Left colon (tissue), 2 donors: ENCODE measurements around the gene GOLM1. TPM values are rescaled to one million over a fixed set of nuclear protein-coding genes. Genes with fewer than 3 reads are reported as not detected.

ENCODE experiments used
- ATAC-seq: fragments of 200-7000 bp; cut with Tn5 transposase; one replicate; pipeline ENCODE4 v1.9.1; 2020; ENCODE audit warnings: mild to moderate bottlenecking, moderate library complexity
- DNase-seq, 2 donors: peaks; one replicate each; pipeline ENCODE4 v3.0.0-alpha.2; 2020
- intact Hi-C, 2 donors: fragments of 100-400 bp; cut with DNase I in 1 of 2; cut with micrococcal nuclease in 1 of 2; formaldehyde crosslinking; loops; one replicate each; pipeline versions ENCODE4 v1.11.2 to v1.14.0; 2022; cut with DNase I, micrococcal nuclease
- total RNA-seq, 2 donors: library from RNA; stranded (reverse); fragmentation: NEBNext Ultra II Directional; extraction: Animal tissue kit (Norgen Biotek cat#: 25700); gene quantifications; one replicate each; pipeline ENCODE4 v1.2.1, GENCODE V29; 2021
- donor health status: DM: no; HTN: no; CAD: no.
- donor health status: DM: yes; HTN: yes; CAD: no.

The GOLM1 gene
- total RNA-seq, 2 donors from 2014 or later: 324 to 443 TPM

DNA sequence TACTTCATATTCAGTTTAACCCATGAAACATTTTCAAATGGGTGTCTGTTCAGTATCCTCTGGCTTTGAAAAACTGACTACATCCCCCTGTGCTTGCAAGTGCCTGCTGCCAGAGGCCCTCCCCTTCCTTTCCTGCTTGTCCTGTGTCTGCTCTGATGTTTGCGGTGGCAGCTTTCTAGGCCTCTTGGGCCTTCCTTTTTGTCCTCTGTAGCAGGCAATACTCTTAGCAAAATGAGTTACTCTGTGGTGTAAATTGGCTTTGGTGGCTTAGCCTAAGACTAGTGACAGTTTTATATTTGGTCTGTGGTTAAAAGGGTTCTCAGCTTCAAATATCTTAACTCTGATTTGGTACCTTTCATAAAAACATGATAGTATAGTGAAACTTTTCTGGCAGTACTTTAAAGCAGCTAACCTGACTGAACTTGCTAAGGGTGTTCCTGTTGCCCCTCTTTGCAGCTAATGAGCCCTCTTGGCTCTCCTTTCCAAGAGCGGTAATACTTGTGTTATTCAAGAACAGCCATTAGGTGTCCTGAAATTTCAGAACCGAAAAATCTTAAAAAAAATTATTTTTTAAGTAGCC is 76.6 kb downstream of the GOLM1 start:
- ATAC-seq: no peak
- intact Hi-C loops: no loop called here
- DNase-seq: no peak

DNA sequence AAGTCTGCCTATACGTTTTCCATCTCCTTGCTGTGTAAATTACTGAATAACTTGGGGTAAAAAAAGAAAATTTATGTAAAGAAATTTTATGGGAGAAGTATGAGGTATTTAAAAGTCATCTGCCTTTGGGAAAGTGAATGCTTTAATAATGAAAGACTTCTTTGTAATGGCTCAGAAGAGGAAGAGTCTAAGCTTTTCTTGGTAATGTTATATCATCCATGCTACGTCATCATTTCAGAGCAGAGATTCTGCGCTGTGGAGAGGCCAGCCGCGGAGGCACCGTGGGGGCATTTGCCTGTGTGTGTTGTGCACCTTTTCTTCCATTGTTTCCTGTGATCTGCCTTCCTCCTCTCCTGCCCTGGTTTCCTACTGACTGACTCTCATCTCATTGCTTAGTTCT is 78.2 kb downstream of the GOLM1 start:
- ATAC-seq (no peak), DNase-seq (no peak)
- intact Hi-C loops: no loop called here

DNA sequence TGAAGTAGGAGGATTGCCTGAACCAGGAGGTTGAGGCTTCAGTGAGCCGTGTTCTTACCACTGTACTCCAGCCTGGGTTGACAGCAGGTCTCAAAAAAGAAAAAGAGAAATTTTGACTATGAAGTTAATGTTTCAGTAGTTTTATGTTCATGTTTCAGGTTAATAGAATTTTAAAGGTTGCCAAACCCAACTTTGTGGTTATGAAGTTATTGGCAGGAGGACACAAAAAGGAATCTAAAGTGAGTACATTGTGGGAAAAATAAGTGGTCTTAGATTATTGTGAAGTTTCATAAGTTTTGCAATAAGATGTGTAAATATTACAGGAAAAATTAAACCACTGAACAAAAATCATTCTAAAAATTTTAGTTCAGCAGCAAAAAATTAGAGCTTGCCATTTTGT is 78.6 kb downstream of the GOLM1 start:
- intact Hi-C loops: no loop called here
- no peak for DNase-seq

DNA sequence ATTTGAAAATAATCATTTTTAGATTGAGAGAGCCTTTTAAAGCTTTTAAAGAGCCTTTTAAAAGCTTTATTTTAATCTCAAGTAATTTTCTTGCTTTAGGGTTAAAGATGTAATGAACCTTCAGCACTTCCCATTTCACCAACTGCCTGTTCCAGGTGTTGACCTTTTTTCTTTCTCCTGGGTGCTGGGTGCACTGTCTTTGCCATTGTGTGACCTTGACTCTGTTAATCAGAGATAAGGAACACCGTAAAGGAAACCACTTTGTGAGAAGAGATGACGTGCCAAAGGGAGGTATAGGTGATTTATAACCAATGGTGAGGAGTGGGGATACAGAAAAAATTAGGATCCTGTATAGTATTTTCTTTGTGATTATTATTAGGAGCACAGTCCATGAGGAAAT is 90.2 kb downstream of the GOLM1 start:
- no peak for DNase-seq
- no peak for ATAC-seq
- intact Hi-C loops: no loop called here

More for the DNA sequence above, 78.6 kb downstream of the GOLM1 start:
- ATAC-seq: no peak

DNA sequence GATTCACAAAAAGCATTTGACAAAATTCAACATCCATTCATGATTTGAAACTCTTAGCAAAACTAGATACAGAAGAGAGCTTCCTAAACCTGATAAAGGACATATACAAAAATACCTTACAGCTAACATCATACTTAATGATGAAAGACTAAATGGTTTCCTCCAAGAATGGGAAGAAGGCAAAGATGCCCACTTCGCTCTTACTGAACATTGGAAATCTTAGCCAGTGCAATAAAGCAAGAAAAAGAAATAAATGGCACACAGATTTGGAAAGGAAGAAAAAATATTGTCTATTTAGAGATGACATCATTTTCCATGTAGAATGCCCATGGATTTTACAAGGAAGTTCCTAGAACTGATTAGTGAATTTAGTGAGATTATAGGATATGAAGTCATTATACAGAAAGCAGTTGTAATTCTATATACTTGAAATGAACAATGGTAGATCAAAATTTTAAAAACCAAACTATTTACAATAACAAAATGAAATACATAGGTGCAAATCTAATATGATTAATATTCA is 94.0 kb downstream of the GOLM1 start:
- DNase-seq (no peak), ATAC-seq (no peak)
- intact Hi-C loops: no loop called here

DNA sequence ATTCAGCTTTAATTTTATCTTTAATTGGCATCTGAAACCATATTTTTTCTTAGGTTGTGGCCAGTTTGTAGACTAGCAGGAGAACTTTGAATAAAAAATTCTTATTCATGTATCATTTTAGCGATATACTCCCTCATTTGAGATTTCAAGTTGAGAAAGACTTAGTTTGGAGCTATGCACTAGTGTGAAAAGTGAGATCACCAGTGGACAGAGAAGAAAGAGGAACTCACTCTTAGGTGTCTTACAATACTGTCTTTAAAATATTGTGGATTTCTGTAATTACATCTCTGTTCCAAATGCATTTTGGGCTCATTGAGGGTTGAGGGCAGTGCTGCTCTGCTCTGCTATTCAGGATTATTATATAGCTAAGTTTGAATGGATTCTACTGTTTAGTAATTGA is 103.8 kb downstream of the GOLM1 start:
- intact Hi-C loops: no loop called here
- ATAC-seq: no peak
- DNase-seq: no peak

DNA sequence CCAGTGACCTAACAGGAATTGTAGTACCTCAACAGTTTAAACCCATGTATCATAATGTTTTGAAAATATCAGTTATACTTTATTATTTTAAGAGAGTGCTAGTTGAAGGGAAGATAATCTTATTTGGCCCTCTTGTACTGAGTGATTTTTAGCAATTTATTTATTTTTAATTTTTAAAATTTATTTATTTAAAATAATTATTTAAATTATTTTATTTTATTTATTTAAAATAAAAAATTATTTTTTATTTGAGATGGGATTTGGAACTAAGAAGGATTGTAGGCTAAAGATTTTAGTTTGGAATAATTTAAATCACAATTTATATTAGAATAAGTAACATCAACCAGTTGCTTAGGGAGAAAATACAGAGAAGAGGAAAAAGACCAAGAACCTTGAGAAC is 104.3 kb downstream of the GOLM1 start:
- intact Hi-C loops: no loop called here
- DNase-seq: no peak
- no peak for ATAC-seq

DNA sequence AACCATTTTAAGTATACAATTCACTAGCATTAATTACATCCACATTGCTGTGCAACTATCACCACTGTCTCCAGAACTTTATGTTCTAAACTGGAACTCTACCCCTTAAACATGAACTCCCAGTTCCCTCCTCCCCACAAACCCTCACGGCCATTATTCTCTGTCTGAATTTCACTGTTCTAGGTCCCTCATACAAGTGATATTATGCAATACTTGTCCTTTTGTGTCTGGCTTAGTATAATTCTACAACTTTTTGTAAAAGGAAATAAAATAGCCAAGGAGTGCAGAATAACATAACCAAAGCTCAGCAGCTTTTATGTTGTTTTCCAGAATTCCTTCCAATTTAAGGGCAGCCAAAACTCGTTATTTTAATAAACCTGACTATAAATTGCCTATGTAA is 105.2 kb downstream of the GOLM1 start:
- intact Hi-C loops: no loop called here
- DNase-seq (no peak), ATAC-seq (no peak)

DNA sequence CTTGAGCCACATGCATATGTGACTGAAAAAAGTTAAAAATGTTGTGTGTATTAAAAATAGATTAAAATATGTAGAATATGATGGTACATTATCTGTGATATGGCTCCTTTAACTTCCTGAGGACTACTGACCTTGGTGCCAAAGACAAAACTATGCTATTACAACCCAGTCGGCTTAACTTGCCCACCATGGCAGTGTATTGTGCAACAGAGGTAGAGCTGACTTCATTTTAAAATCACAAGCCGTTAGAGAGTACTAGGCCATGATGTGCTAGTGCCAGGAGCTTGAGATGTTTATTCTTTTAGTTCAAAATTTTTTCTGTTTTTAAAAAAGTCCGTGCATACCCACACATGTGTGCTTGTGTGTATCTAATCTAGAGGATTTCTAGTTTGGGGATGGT is 112.1 kb downstream of the GOLM1 start:
- DNase-seq (no peak), ATAC-seq (no peak)
- intact Hi-C loops: no loop called here

DNA sequence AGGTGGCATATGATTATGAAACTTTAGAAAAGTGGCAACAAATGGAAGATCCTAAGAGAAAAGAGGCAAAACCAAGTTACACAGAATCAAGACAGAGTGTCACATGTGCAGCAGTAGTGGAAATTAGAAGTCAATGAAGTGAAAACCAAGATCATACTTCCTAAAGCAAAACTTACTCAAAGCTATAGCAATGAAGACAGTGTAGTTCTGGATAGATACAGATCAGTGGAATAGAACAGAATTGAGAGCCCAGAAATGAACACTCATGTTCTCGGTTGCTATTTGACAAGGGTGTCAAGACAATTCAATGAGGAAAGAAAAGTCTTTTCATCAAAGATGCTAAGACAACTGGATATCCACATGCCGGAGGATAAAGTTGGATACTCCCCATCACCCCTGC is 114.9 kb downstream of the GOLM1 start:
- DNase-seq (no peak), ATAC-seq (no peak)
- intact Hi-C loops: no loop called here

DNA sequence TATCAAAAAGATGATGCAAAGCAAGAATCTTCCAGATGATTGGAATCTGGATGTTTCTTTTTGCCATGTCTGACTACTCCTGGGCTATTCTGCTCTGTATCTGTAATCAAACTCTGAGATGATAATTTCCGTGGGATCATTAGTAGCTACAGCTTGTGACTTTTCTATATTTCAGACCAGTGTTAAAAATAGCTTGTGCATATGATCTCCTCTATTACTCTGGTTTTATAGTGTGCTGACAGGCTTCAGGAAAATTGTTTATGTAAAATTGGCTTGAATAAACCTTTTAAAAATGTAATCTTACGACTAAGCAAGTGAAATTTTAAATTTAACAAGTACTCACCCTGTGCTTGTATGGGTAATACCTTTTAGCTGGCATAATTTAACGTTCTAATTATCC is 118.0 kb downstream of the GOLM1 start:
- ATAC-seq (no peak), DNase-seq (no peak)
- intact Hi-C loops: no loop called here

DNA sequence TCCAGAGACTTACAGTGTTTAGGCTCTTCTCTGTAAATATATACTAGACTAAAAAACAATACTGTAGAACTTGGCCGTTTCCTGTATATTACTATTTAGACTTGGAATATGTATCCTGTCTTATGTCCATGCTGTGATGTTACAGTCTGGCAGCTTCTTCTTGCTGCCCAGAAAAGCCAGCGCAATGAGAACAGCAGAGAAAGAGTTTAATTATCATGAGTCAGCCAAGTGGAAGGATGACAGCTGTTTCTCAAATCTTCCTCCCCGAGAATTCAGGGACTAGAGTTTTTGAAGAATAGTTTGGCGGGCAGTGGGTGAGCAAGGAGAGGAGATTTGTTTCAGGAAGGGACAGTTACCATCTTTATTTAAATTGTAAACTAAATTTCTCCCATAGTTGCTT is 120.9 kb downstream of the GOLM1 start:
- ATAC-seq (no peak), DNase-seq (no peak)
- intact Hi-C loops: no loop called here

Other genes starting within 250 kb of the GOLM1 start
- gene NAA35, start 158.4 kb downstream of the GOLM1 start, total RNA-seq: 10 to 100 TPM; 34.0 to 38.9 TPM
- gene C9orf153, start 160.1 kb upstream of the GOLM1 start, total RNA-seq: under 1 TPM in 1 of 2 donors, not detected in 1; 0.20 TPM
- 10 to 100 TPM; 25.1 to 26.6 TPM for gene ISCA1, start 183.0 kb upstream of the GOLM1 start, total RNA-seq